GM23338 (cell line): ENCODE measurements around the gene DCN. TPM values are rescaled to one million over a fixed set of nuclear protein-coding genes. Genes with fewer than 3 reads are reported as not detected.

Experiments
- ATAC-seq: fragments of 200-7000 bp; cut with Tn5 transposase; 3 replicates; pipeline ENCODE4 v1.9.1; 2020
- DNase-seq: peaks from one replicate; pipeline ENCODE4 v3.0.0-alpha.2; 2015; ENCODE audit warnings: low spot score
- H2AFZ ChIP-seq: fragments of 200-600 bp; sonication (generic); 2 replicates; pipeline ENCODE4 v1.8.0; 2016; ENCODE audit warnings: antibody characterized with exemption, mild to moderate bottlenecking, moderate library complexity
- H3F3A ChIP-seq: fragments of 200-600 bp; sonication (generic); replicated peaks from 2 replicates; pipeline ENCODE4 v1.8.0; 2017; ENCODE audit warnings: antibody characterized with exemption, mixed run types, low read depth
- H3K27ac ChIP-seq: fragments of 200-600 bp; sonication (generic); 2 replicates; pipeline ENCODE4 v1.6.1; 2016; ENCODE audit warnings: low read depth
- H3K27me3 ChIP-seq: fragments of 200-600 bp; sonication (generic); 2 replicates; pipeline ENCODE4 v1.8.0; 2016; ENCODE audit warnings: mild to moderate bottlenecking, mixed run types, moderate library complexity; ENCODE audit not compliant: insufficient read depth
- H3K36me3 ChIP-seq: fragments of 200-600 bp; sonication (generic); 2 replicates; pipeline ENCODE4 v1.8.0; 2016; ENCODE audit warnings: mild to moderate bottlenecking; ENCODE audit not compliant: insufficient read depth
- H3K4me1 ChIP-seq: fragments of 200-600 bp; sonication (generic); 2 replicates; pipeline ENCODE4 v1.8.0; 2016; ENCODE audit warnings: mild to moderate bottlenecking, moderate library complexity; ENCODE audit not compliant: insufficient read depth
- H3K4me2 ChIP-seq: fragments of 200-600 bp; sonication (generic); 2 replicates; pipeline ENCODE4 v1.7.1; 2017; ENCODE audit warnings: mixed run types
- H3K4me3 ChIP-seq: fragments of 200-600 bp; sonication (generic); 2 replicates; pipeline ENCODE4 v1.6.1; 2016; ENCODE audit warnings: mixed run types
- H3K79me2 ChIP-seq: fragments of 200-600 bp; sonication (generic); replicated peaks from 2 replicates; pipeline ENCODE4 v1.8.0; 2017; ENCODE audit warnings: mild to moderate bottlenecking; ENCODE audit not compliant: insufficient read depth
- H3K9me2 ChIP-seq: fragments of 200-600 bp; sonication (generic); 2 replicates; pipeline ENCODE4 v1.8.0; 2017; ENCODE audit not compliant: insufficient read depth
- H4K20me1 ChIP-seq: fragments of 200-600 bp; sonication (generic); replicated peaks from 2 replicates; pipeline ENCODE4 v1.8.0; 2017; ENCODE audit warnings: mild to moderate bottlenecking; ENCODE audit not compliant: insufficient read depth
- H3K27ac Mint-ChIP-seq: 2 replicates; pipeline ENCODE4 v1.8.0; 2020; ENCODE audit warnings: inconsistent platforms, mild to moderate bottlenecking, moderate library complexity, mixed read lengths
- H3K27me3 Mint-ChIP-seq: 3 replicates; pipeline ENCODE4 v1.8.0; 2022; ENCODE audit warnings: low read depth, mild to moderate bottlenecking, moderate library complexity, mixed read lengths, inconsistent platforms; ENCODE audit not compliant: insufficient read depth, poor library complexity
- H3K36me3 Mint-ChIP-seq: 3 replicates; pipeline ENCODE4 v1.8.0; 2021; ENCODE audit warnings: low read depth, mild to moderate bottlenecking, inconsistent platforms, moderate library complexity, mixed read lengths
- H3K4me1 Mint-ChIP-seq: 3 replicates; pipeline ENCODE4 v1.8.0; 2020; ENCODE audit warnings: mild to moderate bottlenecking, inconsistent platforms, mixed read lengths
- H3K4me3 Mint-ChIP-seq: 3 replicates; pipeline ENCODE4 v1.8.0; 2021; ENCODE audit warnings: moderate library complexity, mild to moderate bottlenecking, inconsistent platforms, mixed read lengths
- H3K9me3 Mint-ChIP-seq: 3 replicates; pipeline ENCODE4 v1.8.0; 2020; ENCODE audit warnings: moderate library complexity, mild to moderate bottlenecking, inconsistent platforms, mixed read lengths
- CREB1 ChIP-seq: fragments of 250-450 bp; sonication (Bioruptor Pico); IDR thresholded peaks from 2 replicates; pipeline ENCODE4 v1.5.0; 2020; ENCODE audit warnings: low read depth, mild to moderate bottlenecking, moderate library complexity
- CTCF ChIP-seq, 2 experiments: fragments of 200-600 bp in 1 of 2; sonication (generic) in 1 of 2; conservative IDR thresholded peaks; 2 replicates each; pipeline versions ENCODE4 v1.5.1 to v1.6.1; 2016 to 2017; ENCODE audit warnings: antibody characterized with exemption in 2 of 2, low read depth in 2 of 2, mild to moderate bottlenecking in 2 of 2, moderate library complexity in 1 of 2
- EZH2 ChIP-seq: fragments of 200-600 bp; sonication (generic); IDR thresholded peaks from one replicate; pipeline ENCODE4 v1.8.0; 2017; ENCODE audit warnings: antibody characterized with exemption, mild to moderate bottlenecking, low read depth; ENCODE audit not compliant: unreplicated experiment
- EZH2phosphoT487 ChIP-seq: fragments of 200-600 bp; sonication (generic); IDR thresholded peaks from one replicate; pipeline ENCODE4 v1.8.1; 2018; ENCODE audit warnings: antibody characterized with exemption; ENCODE audit not compliant: unreplicated experiment
- JUNB ChIP-seq: IDR thresholded peaks from one replicate; pipeline ENCODE4 v1.6.1; 2016; ENCODE audit warnings: antibody characterized with exemption; ENCODE audit not compliant: unreplicated experiment
- NANOG ChIP-seq: IDR thresholded peaks from 2 replicates; pipeline ENCODE4 v1.6.1; 2016; ENCODE audit warnings: antibody characterized with exemption, borderline replicate concordance
- POLR2AphosphoS5 ChIP-seq: IDR thresholded peaks from 2 replicates; pipeline ENCODE4 v1.6.1; 2016; ENCODE audit warnings: antibody characterized with exemption, low read depth
- STAT1 ChIP-seq: IDR thresholded peaks from one replicate; pipeline ENCODE4 v1.6.1; 2016; ENCODE audit warnings: antibody characterized with exemption; ENCODE audit not compliant: unreplicated experiment
- ZNF114 ChIP-seq: fragments of 250-450 bp; sonication (Bioruptor Pico); IDR thresholded peaks from 2 replicates; pipeline ENCODE4 v1.5.0; 2020; ENCODE audit warnings: mild to moderate bottlenecking, moderate library complexity
- ZNF331 ChIP-seq: fragments of 250-450 bp; sonication (Bioruptor Pico); IDR thresholded peaks from 2 replicates; pipeline ENCODE4 v1.5.0; 2020; ENCODE audit warnings: low read depth, mild to moderate bottlenecking, moderate library complexity
- polyA plus RNA-seq: library from polyadenylated mRNA; unstranded; fragments of >200 nt; fragmentation: Nextera tagmentation; extraction: Ambion mirVana; gene quantifications from 2 replicates; pipeline ENCODE4 v1.2.1, GENCODE V29; 2016
- total RNA-seq: library from RNA; depleted of rRNA; stranded (reverse); fragments of >200 nt; shearing (Covaris generic); gene quantifications from 2 replicates; pipeline ENCODE4 v1.2.3, GENCODE V29; 2014
- TF ChIP-seq, protein P1 (sequence below): IDR thresholded peaks from one replicate; pipeline ENCODE4 v1.6.1; 2018; ENCODE audit warnings: antibody characterized with exemption; ENCODE audit not compliant: unreplicated experiment
- TF ChIP-seq, protein P2 (sequence below): fragments of 250-450 bp; sonication (Bioruptor Pico); IDR thresholded peaks from 2 replicates; pipeline ENCODE4 v1.5.0; 2020; ENCODE audit warnings: mild to moderate bottlenecking, moderate library complexity
- TF ChIP-seq, protein P3 (sequence below): IDR thresholded peaks from 2 replicates; pipeline ENCODE4 v1.6.1; 2016; ENCODE audit warnings: antibody characterized with exemption

The DCN gene
- total and polyA plus RNA-seq, 2 experiments from 2014 or later: not detected

GRCh38 chr12:91109581-91110310 lies 72.9 kb downstream of the DCN start:
- Mint-ChIP-seq H3K9me3 (no peaks in the 10 kb centered on the region), H3K27me3 (no peaks in the 10 kb centered on the region), H3K36me3 (no peaks in the 10 kb centered on the region), H3K27ac (no peak overlapping the region), H3K4me3 (no peak overlapping the region), H3K4me1 (peaks cover 2% of the 10 kb centered on the region; the same call in 2 of the 3 replicates)
- no peak overlapping the region for H3K4me3 ChIP-seq
- no peaks in the 10 kb centered on the region for H4K20me1 ChIP-seq
- H3K4me2 ChIP-seq: no peak overlapping the region
- H3K36me3 ChIP-seq: no peaks in the 10 kb centered on the region
- no peaks in the 10 kb centered on the region for H3F3A ChIP-seq
- H3K79me2 ChIP-seq: no peaks in the 10 kb centered on the region
- ATAC-seq (no peak), DNase-seq (no peak)
- TF ChIP-seq JUNB (no peak), EZH2phosphoT487 (no peak), EZH2 (no peak), ZNF114 (CRISPR knock-in tag) (no peak), POLR2AphosphoS5 (no peak), ZNF331 (CRISPR knock-in tag) (no peak), CREB1 (CRISPR knock-in tag) (no peak), STAT1 (no peak), NANOG (no peak), CTCF (conservative IDR thresholded peaks at IDR 0.05; ENCODE audit: low read depth in 2 of 2) (no peak)
- TF ChIP-seq, protein P1, sequence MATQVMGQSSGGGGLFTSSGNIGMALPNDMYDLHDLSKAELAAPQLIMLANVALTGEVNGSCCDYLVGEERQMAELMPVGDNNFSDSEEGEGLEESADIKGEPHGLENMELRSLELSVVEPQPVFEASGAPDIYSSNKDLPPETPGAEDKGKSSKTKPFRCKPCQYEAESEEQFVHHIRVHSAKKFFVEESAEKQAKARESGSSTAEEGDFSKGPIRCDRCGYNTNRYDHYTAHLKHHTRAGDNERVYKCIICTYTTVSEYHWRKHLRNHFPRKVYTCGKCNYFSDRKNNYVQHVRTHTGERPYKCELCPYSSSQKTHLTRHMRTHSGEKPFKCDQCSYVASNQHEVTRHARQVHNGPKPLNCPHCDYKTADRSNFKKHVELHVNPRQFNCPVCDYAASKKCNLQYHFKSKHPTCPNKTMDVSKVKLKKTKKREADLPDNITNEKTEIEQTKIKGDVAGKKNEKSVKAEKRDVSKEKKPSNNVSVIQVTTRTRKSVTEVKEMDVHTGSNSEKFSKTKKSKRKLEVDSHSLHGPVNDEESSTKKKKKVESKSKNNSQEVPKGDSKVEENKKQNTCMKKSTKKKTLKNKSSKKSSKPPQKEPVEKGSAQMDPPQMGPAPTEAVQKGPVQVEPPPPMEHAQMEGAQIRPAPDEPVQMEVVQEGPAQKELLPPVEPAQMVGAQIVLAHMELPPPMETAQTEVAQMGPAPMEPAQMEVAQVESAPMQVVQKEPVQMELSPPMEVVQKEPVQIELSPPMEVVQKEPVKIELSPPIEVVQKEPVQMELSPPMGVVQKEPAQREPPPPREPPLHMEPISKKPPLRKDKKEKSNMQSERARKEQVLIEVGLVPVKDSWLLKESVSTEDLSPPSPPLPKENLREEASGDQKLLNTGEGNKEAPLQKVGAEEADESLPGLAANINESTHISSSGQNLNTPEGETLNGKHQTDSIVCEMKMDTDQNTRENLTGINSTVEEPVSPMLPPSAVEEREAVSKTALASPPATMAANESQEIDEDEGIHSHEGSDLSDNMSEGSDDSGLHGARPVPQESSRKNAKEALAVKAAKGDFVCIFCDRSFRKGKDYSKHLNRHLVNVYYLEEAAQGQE: no peak
- TF ChIP-seq, protein P2, sequence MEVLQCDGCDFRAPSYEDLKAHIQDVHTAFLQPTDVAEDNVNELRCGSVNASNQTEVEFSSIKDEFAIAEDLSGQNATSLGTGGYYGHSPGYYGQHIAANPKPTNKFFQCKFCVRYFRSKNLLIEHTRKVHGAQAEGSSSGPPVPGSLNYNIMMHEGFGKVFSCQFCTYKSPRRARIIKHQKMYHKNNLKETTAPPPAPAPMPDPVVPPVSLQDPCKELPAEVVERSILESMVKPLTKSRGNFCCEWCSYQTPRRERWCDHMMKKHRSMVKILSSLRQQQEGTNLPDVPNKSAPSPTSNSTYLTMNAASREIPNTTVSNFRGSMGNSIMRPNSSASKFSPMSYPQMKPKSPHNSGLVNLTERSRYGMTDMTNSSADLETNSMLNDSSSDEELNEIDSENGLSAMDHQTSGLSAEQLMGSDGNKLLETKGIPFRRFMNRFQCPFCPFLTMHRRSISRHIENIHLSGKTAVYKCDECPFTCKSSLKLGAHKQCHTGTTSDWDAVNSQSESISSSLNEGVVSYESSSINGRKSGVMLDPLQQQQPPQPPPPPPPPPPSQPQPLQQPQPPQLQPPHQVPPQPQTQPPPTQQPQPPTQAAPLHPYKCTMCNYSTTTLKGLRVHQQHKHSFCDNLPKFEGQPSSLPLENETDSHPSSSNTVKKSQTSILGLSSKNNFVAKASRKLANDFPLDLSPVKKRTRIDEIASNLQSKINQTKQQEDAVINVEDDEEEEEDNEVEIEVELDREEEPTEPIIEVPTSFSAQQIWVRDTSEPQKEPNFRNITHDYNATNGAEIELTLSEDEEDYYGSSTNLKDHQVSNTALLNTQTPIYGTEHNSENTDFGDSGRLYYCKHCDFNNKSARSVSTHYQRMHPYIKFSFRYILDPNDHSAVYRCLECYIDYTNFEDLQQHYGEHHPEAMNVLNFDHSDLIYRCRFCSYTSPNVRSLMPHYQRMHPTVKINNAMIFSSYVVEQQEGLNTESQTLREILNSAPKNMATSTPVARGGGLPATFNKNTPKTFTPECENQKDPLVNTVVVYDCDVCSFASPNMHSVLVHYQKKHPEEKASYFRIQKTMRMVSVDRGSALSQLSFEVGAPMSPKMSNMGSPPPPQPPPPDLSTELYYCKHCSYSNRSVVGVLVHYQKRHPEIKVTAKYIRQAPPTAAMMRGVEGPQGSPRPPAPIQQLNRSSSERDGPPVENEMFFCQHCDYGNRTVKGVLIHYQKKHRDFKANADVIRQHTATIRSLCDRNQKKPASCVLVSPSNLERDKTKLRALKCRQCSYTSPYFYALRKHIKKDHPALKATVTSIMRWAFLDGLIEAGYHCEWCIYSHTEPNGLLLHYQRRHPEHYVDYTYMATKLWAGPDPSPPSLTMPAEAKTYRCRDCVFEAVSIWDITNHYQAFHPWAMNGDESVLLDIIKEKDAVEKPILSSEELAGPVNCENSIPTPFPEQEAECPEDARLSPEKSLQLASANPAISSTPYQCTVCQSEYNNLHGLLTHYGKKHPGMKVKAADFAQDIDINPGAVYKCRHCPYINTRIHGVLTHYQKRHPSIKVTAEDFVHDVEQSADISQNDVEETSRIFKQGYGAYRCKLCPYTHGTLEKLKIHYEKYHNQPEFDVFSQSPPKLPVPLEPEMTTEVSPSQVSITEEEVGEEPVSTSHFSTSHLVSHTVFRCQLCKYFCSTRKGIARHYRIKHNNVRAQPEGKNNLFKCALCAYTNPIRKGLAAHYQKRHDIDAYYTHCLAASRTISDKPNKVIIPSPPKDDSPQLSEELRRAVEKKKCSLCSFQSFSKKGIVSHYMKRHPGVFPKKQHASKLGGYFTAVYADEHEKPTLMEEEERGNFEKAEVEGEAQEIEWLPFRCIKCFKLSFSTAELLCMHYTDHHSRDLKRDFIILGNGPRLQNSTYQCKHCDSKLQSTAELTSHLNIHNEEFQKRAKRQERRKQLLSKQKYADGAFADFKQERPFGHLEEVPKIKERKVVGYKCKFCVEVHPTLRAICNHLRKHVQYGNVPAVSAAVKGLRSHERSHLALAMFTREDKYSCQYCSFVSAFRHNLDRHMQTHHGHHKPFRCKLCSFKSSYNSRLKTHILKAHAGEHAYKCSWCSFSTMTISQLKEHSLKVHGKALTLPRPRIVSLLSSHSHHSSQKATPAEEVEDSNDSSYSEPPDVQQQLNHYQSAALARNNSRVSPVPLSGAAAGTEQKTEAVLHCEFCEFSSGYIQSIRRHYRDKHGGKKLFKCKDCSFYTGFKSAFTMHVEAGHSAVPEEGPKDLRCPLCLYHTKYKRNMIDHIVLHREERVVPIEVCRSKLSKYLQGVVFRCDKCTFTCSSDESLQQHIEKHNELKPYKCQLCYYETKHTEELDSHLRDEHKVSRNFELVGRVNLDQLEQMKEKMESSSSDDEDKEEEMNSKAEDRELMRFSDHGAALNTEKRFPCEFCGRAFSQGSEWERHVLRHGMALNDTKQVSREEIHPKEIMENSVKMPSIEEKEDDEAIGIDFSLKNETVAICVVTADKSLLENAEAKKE (CRISPR knock-in tag): no peak
- TF ChIP-seq, protein P3, sequence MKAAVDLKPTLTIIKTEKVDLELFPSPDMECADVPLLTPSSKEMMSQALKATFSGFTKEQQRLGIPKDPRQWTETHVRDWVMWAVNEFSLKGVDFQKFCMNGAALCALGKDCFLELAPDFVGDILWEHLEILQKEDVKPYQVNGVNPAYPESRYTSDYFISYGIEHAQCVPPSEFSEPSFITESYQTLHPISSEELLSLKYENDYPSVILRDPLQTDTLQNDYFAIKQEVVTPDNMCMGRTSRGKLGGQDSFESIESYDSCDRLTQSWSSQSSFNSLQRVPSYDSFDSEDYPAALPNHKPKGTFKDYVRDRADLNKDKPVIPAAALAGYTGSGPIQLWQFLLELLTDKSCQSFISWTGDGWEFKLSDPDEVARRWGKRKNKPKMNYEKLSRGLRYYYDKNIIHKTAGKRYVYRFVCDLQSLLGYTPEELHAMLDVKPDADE: no peak
- no peaks in the 10 kb centered on the region for H3K9me2 ChIP-seq
- no peak overlapping the region for H2AFZ ChIP-seq
- H3K27me3 ChIP-seq: no peaks in the 10 kb centered on the region
- no peak overlapping the region for H3K27ac ChIP-seq
- no peaks in the 10 kb centered on the region; the same call in 1 of the 2 replicates for H3K4me1 ChIP-seq
